Measurements from ENCODE around the gene SLC23A3.

DNA sequence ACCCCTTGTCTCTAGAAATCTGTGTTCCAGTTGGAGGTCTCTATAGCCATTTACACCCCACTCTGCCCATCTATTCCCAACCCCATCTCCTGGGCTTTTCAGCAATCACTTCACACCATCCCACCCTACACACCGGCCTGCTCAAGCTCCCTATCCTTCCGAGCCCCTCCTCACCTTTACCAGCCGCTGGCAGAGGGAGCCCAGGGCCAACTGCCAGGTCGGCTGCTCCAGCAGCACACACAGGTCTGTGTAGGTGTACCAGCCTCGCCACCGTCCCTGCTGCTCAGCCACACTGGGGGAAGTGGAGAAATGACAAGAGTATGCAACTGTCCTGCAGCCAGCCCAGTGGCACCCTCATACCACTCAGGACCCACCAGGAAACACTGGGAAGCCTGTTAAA lies 3.3 kb upstream of the SLC23A3 start:
- TF ChIP-seq, protein P1, sequence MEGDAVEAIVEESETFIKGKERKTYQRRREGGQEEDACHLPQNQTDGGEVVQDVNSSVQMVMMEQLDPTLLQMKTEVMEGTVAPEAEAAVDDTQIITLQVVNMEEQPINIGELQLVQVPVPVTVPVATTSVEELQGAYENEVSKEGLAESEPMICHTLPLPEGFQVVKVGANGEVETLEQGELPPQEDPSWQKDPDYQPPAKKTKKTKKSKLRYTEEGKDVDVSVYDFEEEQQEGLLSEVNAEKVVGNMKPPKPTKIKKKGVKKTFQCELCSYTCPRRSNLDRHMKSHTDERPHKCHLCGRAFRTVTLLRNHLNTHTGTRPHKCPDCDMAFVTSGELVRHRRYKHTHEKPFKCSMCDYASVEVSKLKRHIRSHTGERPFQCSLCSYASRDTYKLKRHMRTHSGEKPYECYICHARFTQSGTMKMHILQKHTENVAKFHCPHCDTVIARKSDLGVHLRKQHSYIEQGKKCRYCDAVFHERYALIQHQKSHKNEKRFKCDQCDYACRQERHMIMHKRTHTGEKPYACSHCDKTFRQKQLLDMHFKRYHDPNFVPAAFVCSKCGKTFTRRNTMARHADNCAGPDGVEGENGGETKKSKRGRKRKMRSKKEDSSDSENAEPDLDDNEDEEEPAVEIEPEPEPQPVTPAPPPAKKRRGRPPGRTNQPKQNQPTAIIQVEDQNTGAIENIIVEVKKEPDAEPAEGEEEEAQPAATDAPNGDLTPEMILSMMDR (IDR thresholded peaks at IDR 0.05) = no peak
- no peak for TF ChIP-seq ZFX (IDR thresholded peaks at IDR 0.05; ENCODE audit: borderline replicate concordance)
